Liver (tissue), 9 donors: ENCODE measurements around the gene C3orf85. TPM values are rescaled to one million over a fixed set of nuclear protein-coding genes. Genes with fewer than 3 reads are reported as not detected.

Experiments used
- DNase-seq: peaks from one replicate; pipeline ENCODE4 v3.0.0-alpha.2; 2017; ENCODE audit warnings: low spot score
- H3K27ac ChIP-seq, 2 donors: one replicate each; pipeline ENCODE4 v1.7.0; 2013; ENCODE audit warnings: inconsistent platforms in 2 of 2, low read length in 2 of 2, control low read depth in 1 of 2, low read depth in 1 of 2, mild to moderate bottlenecking in 1 of 2
- H3K27me3 ChIP-seq, 4 donors: one replicate each; pipeline versions ENCODE4 v1.6.1 to v1.7.0; 2013; ENCODE audit warnings: low read length in 3 of 4, inconsistent platforms in 1 of 4, mild to moderate bottlenecking in 1 of 4, moderate library complexity in 1 of 4; ENCODE audit not compliant: control insufficient read depth in 4 of 4, insufficient read depth in 4 of 4
- H3K36me3 ChIP-seq, 4 donors: one replicate each; pipeline versions ENCODE4 v1.6.1 to v1.7.0; 2013; ENCODE audit warnings: low read length in 3 of 4, mild to moderate bottlenecking in 3 of 4, low read depth in 1 of 4, moderate library complexity in 1 of 4; ENCODE audit not compliant: control insufficient read depth in 4 of 4, insufficient read depth in 3 of 4
- H3K4me1 ChIP-seq, 4 donors: one replicate each; pipeline versions ENCODE4 v1.6.1 to v1.7.0; 2013; ENCODE audit warnings: low read length in 3 of 4, mild to moderate bottlenecking in 3 of 4, moderate library complexity in 1 of 4; ENCODE audit not compliant: control insufficient read depth in 4 of 4, insufficient read depth in 4 of 4
- H3K4me3 ChIP-seq, 3 donors: one replicate each; pipeline versions ENCODE4 v1.6.1 to v1.7.0; 2013; ENCODE audit warnings: low read length in 3 of 3, control low read depth in 1 of 3, low read depth in 1 of 3, mild to moderate bottlenecking in 1 of 3
- H3K9ac ChIP-seq, 2 donors: one replicate each; pipeline ENCODE4 v1.7.0; 2013; ENCODE audit warnings: low read length in 2 of 2, mild to moderate bottlenecking in 2 of 2, moderate library complexity in 2 of 2, control low read depth in 1 of 2, low read depth in 1 of 2
- H3K9me3 ChIP-seq, 4 donors: one replicate each; pipeline versions ENCODE4 v1.6.1 to v1.7.0; 2013; ENCODE audit warnings: low read length in 3 of 4; ENCODE audit not compliant: control insufficient read depth in 4 of 4
- EGR1 ChIP-seq, 2 donors: IDR thresholded peaks; 2 replicates each; pipeline ENCODE4 v1.6.1; 2016 to 2018; ENCODE audit warnings: antibody characterized with exemption in 2 of 2, low read depth in 2 of 2
- FOXA2 ChIP-seq: IDR thresholded peaks from 2 replicates; pipeline ENCODE4 v1.6.1; 2016; ENCODE audit warnings: antibody characterized with exemption
- GABPA ChIP-seq, 2 donors: IDR thresholded peaks in 1 of 2; conservative IDR thresholded peaks in 1 of 2; 2 replicates each; pipeline ENCODE4 v1.6.1; 2016; ENCODE audit warnings: antibody characterized with exemption in 2 of 2, mild to moderate bottlenecking in 1 of 2, moderate library complexity in 1 of 2
- HNF4A ChIP-seq, 2 donors: conservative IDR thresholded peaks; 2 replicates each; pipeline ENCODE4 v1.6.1; 2016; ENCODE audit warnings: antibody characterized with exemption in 2 of 2, mild to moderate bottlenecking in 2 of 2
- HNF4G ChIP-seq: IDR thresholded peaks from 2 replicates; pipeline ENCODE4 v1.6.1; 2016; ENCODE audit warnings: antibody characterized with exemption
- JUND ChIP-seq, 2 donors: IDR thresholded peaks; 2 replicates each; pipeline ENCODE4 v1.6.1; 2016; ENCODE audit warnings: antibody characterized with exemption in 2 of 2
- RAD21 ChIP-seq, 2 donors: IDR thresholded peaks; 2 replicates each; pipeline ENCODE4 v1.6.1; 2016; ENCODE audit warnings: antibody characterized with exemption in 2 of 2, mild to moderate bottlenecking in 2 of 2
- RXRA ChIP-seq, 2 donors: IDR thresholded peaks; 2 replicates each; pipeline ENCODE4 v1.6.1; 2017 to 2018; ENCODE audit warnings: antibody characterized with exemption in 2 of 2, mild to moderate bottlenecking in 1 of 2
- SP1 ChIP-seq: IDR thresholded peaks from 2 replicates; pipeline ENCODE4 v1.6.1; 2018; ENCODE audit warnings: antibody characterized with exemption, mild to moderate bottlenecking
- TAF1 ChIP-seq: conservative IDR thresholded peaks from 2 replicates; pipeline ENCODE4 v1.6.1; 2016; ENCODE audit warnings: antibody characterized with exemption, mild to moderate bottlenecking
- WGBS: extraction: QIAGEN DNeasy Blood & Tissue Kit; methylation state at CpG from one replicate; pipeline ENCODE4 v1.1.7; 2013; 5-methylcytosine and 5-hydroxymethylcytosine counted together
- polyA plus RNA-seq, 2 donors: library from polyadenylated mRNA; stranded (reverse) in 1 of 2; unstranded in 1 of 2; fragments of 200-250 nt in 1 of 2; fragments of >200 nt in 1 of 2; fragmentation: Nextera tagmentation in 1 of 2; extraction: Ambion mirVana in 1 of 2; gene quantifications; one replicate each; pipeline versions ENCODE4 v1.2.1 to v1.2.3, GENCODE V29; 2013 to 2015
- total RNA-seq, 2 donors: library from RNA; depleted of rRNA; stranded (reverse); fragments of >200 nt; gene quantifications; one replicate each; pipeline ENCODE4 v1.2.3, GENCODE V29; 2014
- TF ChIP-seq, protein P1 (sequence below): IDR thresholded peaks from 2 replicates; pipeline ENCODE4 v1.6.1; 2016; ENCODE audit warnings: antibody characterized with exemption
- TF ChIP-seq, protein P2 (sequence below): IDR thresholded peaks from 2 replicates; pipeline ENCODE4 v1.6.1; 2016; ENCODE audit warnings: antibody characterized with exemption, mild to moderate bottlenecking
- TF ChIP-seq, protein P3 (sequence below): fragments of 150-350 bp; IDR thresholded peaks from 2 replicates; pipeline ENCODE4 v1.5.1; 2017; ENCODE audit warnings: improper control_type of control experiment, low read depth, low read length; ENCODE audit not compliant: missing input control
- TF ChIP-seq, protein P4 (sequence below): IDR thresholded peaks from 2 replicates; pipeline ENCODE4 v1.6.1; 2016; ENCODE audit warnings: antibody characterized with exemption
- donor health status: healthy.
- donor health status: healthy.
- donor health status: healthy.
- donor health status: healthy.
- donor health status: healthy.

The C3orf85 gene
- total and polyA plus RNA-seq, 4 donors = 7.9 to 46.4 (median 8.5) TPM; not detected in 1

DNA sequence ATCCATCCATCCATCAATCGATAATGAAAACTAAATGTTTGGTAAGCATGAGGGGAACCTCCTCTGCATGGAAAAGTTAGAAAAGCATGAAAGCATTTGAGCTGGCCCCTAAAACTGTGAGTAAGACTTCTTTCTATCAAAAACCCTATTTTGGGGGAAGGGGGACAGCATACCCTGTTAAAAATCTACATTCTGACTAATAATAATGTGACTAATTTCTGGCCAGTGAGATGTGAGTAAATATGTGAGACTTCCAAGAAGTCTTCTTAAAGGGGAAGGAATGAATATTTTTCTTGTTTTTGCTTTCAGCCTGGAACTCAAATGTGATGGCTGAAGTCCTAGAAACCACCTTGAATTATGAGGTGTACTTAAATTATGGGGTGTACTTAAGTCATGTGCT lies 54.9 kb downstream of the C3orf85 start:
- Histone ChIP-seq H3K4me1 (no peaks in the 10 kb centered on the region), H3K9ac (no peak overlapping the region), H3K27ac (no peak overlapping the region), H3K4me3 (no peak overlapping the region), H3K27me3 (no peaks in the 10 kb centered on the region), H3K36me3 (no peaks in the 10 kb centered on the region), H3K9me3 (no peaks in the 10 kb centered on the region)
- WGBS = 90% methylated on average over 1 of the region's 1 CpG
- no peak for DNase-seq
- TF ChIP-seq SP1 (no peak), HNF4G (no peak), RXRA (IDR thresholded peaks at IDR 0.05) (no peak), EGR1 (IDR thresholded peaks at IDR 0.05; ENCODE audit: low read depth in 2 of 2) (no peak), FOXA2 (no peak), TAF1 (no peak), HNF4A (conservative IDR thresholded peaks at IDR 0.05) (no peak), GABPA (IDR thresholded peaks at IDR 0.05 in 1 of 2, conservative IDR thresholded peaks at IDR 0.05 in 1 of 2) (no peak)
- TF ChIP-seq, protein P1, sequence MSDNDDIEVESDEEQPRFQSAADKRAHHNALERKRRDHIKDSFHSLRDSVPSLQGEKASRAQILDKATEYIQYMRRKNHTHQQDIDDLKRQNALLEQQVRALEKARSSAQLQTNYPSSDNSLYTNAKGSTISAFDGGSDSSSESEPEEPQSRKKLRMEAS = no peak
- TF ChIP-seq, protein P2, sequence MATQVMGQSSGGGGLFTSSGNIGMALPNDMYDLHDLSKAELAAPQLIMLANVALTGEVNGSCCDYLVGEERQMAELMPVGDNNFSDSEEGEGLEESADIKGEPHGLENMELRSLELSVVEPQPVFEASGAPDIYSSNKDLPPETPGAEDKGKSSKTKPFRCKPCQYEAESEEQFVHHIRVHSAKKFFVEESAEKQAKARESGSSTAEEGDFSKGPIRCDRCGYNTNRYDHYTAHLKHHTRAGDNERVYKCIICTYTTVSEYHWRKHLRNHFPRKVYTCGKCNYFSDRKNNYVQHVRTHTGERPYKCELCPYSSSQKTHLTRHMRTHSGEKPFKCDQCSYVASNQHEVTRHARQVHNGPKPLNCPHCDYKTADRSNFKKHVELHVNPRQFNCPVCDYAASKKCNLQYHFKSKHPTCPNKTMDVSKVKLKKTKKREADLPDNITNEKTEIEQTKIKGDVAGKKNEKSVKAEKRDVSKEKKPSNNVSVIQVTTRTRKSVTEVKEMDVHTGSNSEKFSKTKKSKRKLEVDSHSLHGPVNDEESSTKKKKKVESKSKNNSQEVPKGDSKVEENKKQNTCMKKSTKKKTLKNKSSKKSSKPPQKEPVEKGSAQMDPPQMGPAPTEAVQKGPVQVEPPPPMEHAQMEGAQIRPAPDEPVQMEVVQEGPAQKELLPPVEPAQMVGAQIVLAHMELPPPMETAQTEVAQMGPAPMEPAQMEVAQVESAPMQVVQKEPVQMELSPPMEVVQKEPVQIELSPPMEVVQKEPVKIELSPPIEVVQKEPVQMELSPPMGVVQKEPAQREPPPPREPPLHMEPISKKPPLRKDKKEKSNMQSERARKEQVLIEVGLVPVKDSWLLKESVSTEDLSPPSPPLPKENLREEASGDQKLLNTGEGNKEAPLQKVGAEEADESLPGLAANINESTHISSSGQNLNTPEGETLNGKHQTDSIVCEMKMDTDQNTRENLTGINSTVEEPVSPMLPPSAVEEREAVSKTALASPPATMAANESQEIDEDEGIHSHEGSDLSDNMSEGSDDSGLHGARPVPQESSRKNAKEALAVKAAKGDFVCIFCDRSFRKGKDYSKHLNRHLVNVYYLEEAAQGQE = no peak
- TF ChIP-seq, protein P3, sequence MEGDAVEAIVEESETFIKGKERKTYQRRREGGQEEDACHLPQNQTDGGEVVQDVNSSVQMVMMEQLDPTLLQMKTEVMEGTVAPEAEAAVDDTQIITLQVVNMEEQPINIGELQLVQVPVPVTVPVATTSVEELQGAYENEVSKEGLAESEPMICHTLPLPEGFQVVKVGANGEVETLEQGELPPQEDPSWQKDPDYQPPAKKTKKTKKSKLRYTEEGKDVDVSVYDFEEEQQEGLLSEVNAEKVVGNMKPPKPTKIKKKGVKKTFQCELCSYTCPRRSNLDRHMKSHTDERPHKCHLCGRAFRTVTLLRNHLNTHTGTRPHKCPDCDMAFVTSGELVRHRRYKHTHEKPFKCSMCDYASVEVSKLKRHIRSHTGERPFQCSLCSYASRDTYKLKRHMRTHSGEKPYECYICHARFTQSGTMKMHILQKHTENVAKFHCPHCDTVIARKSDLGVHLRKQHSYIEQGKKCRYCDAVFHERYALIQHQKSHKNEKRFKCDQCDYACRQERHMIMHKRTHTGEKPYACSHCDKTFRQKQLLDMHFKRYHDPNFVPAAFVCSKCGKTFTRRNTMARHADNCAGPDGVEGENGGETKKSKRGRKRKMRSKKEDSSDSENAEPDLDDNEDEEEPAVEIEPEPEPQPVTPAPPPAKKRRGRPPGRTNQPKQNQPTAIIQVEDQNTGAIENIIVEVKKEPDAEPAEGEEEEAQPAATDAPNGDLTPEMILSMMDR = no peak

DNA sequence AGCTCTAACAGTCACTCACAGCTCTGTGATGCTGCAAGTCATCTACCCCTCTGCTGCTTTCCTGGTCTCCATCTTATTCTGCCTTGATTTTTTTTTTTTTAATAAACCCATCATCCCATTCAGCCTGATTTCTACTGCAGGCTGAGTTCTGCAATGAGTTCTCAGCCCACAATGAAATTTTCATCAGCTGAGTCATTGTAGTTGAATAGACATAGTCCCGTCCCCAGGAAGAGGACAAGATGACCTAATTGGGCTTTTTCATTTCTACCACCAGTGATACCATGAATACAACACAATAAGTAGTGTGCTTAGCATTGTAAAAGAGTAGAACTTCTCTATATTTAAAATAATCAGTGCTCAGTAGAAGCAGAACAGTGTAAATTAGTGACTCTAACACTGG lies 59.3 kb downstream of the C3orf85 start:
- WGBS = 64% methylated on average over 1 of the region's 1 CpG
- H3K9me3 ChIP-seq = no peaks in the 10 kb centered on the region
- no peaks in the 10 kb centered on the region for H3K4me1 ChIP-seq
- no peaks in the 10 kb centered on the region for H3K27me3 ChIP-seq
- no peak for DNase-seq
- H3K27ac ChIP-seq = no peak overlapping the region
- no peak overlapping the region for H3K9ac ChIP-seq
- H3K36me3 ChIP-seq = no peaks in the 10 kb centered on the region
- TF ChIP-seq, protein P4, sequence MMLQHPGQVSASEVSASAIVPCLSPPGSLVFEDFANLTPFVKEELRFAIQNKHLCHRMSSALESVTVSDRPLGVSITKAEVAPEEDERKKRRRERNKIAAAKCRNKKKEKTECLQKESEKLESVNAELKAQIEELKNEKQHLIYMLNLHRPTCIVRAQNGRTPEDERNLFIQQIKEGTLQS = no peak
- TF ChIP-seq, protein P3 = no peak
- TF ChIP-seq JUND (IDR thresholded peaks at IDR 0.05) = no peak
- TF ChIP-seq EGR1 (IDR thresholded peaks at IDR 0.05; ENCODE audit: low read depth in 2 of 2) = no peak
- TF ChIP-seq RAD21 (IDR thresholded peaks at IDR 0.05) = no peak
- H3K4me3 ChIP-seq = no peak overlapping the region

Other genes with a start within 250 kb of the C3orf85 start
- gene GUCA1C, start 182.8 kb upstream of the C3orf85 start, total RNA-seq = not detected
- gene GUCA1C, start 182.8 kb upstream of the C3orf85 start, polyA plus RNA-seq = not detected
- gene MORC1, start 18.6 kb upstream of the C3orf85 start, total RNA-seq = under 1 TPM; 0.14 to 0.33 TPM
- gene MORC1, start 18.6 kb upstream of the C3orf85 start, polyA plus RNA-seq = under 1 TPM; 0.02 to 0.13 TPM
- not detected for gene DPPA2, start 179.8 kb downstream of the C3orf85 start, total RNA-seq
- not detected for gene DPPA2, start 179.8 kb downstream of the C3orf85 start, polyA plus RNA-seq
- 1 to 10 TPM in 1 of 2 donors, under 1 TPM in 1; 0.25 to 3.1 TPM for gene DPPA4, start 200.8 kb downstream of the C3orf85 start, total RNA-seq
- under 1 TPM; 0.12 to 0.31 TPM for gene DPPA4, start 200.8 kb downstream of the C3orf85 start, polyA plus RNA-seq